OCI-LY1 (cell line): Measurements from ENCODE around the gene STYK1.

Experiments used
- H2AFZ ChIP-seq: fragments of 200-600 bp; sonication (generic), shearing (Covaris generic); 2 replicates; pipeline ENCODE4 v1.6.0; 2014; ENCODE audit warnings: antibody characterized with exemption, mild to moderate bottlenecking, low read length
- H3F3A ChIP-seq: fragments of 200-600 bp; sonication (generic), shearing (Covaris generic); 2 replicates; pipeline ENCODE4 v1.6.0; 2014; ENCODE audit warnings: mild to moderate bottlenecking, antibody characterized with exemption, low read length, moderate library complexity; ENCODE audit not compliant: insufficient read depth
- H3K27ac ChIP-seq: fragments of 200-600 bp; sonication (generic); 2 replicates; pipeline ENCODE4 v1.5.1; 2014; ENCODE audit warnings: low read length, mixed run types, mild to moderate bottlenecking, low read depth; ENCODE audit not compliant: poor library complexity, severe bottlenecking
- H3K27me3 ChIP-seq: fragments of 200-600 bp; sonication (generic); 2 replicates; pipeline ENCODE4 v1.6.0; 2014; ENCODE audit warnings: antibody characterized with exemption, mild to moderate bottlenecking, low read length, moderate library complexity; ENCODE audit not compliant: insufficient read depth
- H3K36me3 ChIP-seq: fragments of 200-600 bp; sonication (generic); 2 replicates; pipeline ENCODE4 v1.6.1; 2014; ENCODE audit warnings: mild to moderate bottlenecking, antibody characterized with exemption, low read length, moderate library complexity, mixed read lengths; ENCODE audit not compliant: insufficient read depth
- H3K4me1 ChIP-seq: fragments of 200-600 bp; sonication (generic); 2 replicates; pipeline ENCODE4 v1.5.1; 2014; ENCODE audit warnings: mild to moderate bottlenecking, low read length, moderate library complexity; ENCODE audit not compliant: insufficient read depth, severe bottlenecking
- H3K4me2 ChIP-seq: fragments of 200-600 bp; sonication (generic), shearing (Covaris generic); 2 replicates; pipeline ENCODE4 v1.6.1; 2014; ENCODE audit warnings: low read length
- H3K4me3 ChIP-seq: fragments of 200-600 bp; sonication (generic); 2 replicates; pipeline ENCODE4 v1.5.1; 2014; ENCODE audit warnings: low read length, low read depth, mild to moderate bottlenecking, mixed read lengths; ENCODE audit not compliant: poor library complexity, severe bottlenecking
- H3K79me2 ChIP-seq: fragments of 200-600 bp; shearing (Covaris generic); 2 replicates; pipeline ENCODE4 v1.6.1; 2016; ENCODE audit warnings: mixed run types, low read length, mixed read lengths; ENCODE audit not compliant: insufficient read depth
- H3K9ac ChIP-seq: fragments of 200-600 bp; sonication (generic), shearing (Covaris generic); 2 replicates; pipeline ENCODE4 v1.6.1; 2014; ENCODE audit warnings: mild to moderate bottlenecking, low read length, mixed read lengths
- H3K9me2 ChIP-seq: fragments of 200-600 bp; sonication (generic), shearing (Covaris generic); 2 replicates; pipeline ENCODE4 v1.6.1; 2014; ENCODE audit warnings: low read depth, mild to moderate bottlenecking, low read length, mixed read lengths
- H3K9me3 ChIP-seq: fragments of 200-600 bp; shearing (Covaris generic); 2 replicates; pipeline ENCODE4 v1.6.1; 2014; ENCODE audit warnings: low read length, mixed read lengths
- H4K20me1 ChIP-seq: fragments of 200-600 bp; sonication (generic), shearing (Covaris generic); 2 replicates; pipeline ENCODE4 v1.6.0; 2016; ENCODE audit warnings: mild to moderate bottlenecking, low read length; ENCODE audit not compliant: insufficient read depth
- CTCF ChIP-seq: fragments of 200-600 bp; sonication (generic), shearing (Covaris generic); IDR thresholded peaks from 2 replicates; pipeline ENCODE4 v1.5.1; 2017; ENCODE audit warnings: mild to moderate bottlenecking, antibody characterized with exemption, low read length, moderate library complexity, mixed read lengths
- EZH2 ChIP-seq: fragments of 200-600 bp; sonication (generic), shearing (Covaris generic); IDR thresholded peaks from 2 replicates; pipeline ENCODE4 v1.8.0; 2017; ENCODE audit warnings: borderline replicate concordance, mixed run types, mild to moderate bottlenecking, antibody characterized with exemption, low read length, moderate library complexity, mixed read lengths

The STYK1 gene

GRCh38 chr12:10634427-10634826 lies 39.4 kb downstream of the STYK1 start:
- Histone ChIP-seq H3K9me3 (no peaks in the 10 kb centered on the region), H3K27ac (no peak overlapping the region), H3K9me2 (no peaks in the 10 kb centered on the region), H3K79me2 (no peaks in the 10 kb centered on the region), H3K4me2 (no peak overlapping the region), H3K36me3 (no peaks in the 10 kb centered on the region), H3K27me3 (no peaks in the 10 kb centered on the region), H2AFZ (no peak overlapping the region), H3F3A (no peaks in the 10 kb centered on the region), H3K4me3 (no peak overlapping the region), H3K4me1 (no peaks in the 10 kb centered on the region), H4K20me1 (no peaks in the 10 kb centered on the region), H3K9ac (no peak overlapping the region)
- TF ChIP-seq CTCF (no peak), EZH2 (no peak)

GRCh38 chr12:10633541-10633940 lies 40.3 kb downstream of the STYK1 start:
- H3K27me3 ChIP-seq = no peaks in the 10 kb centered on the region

GRCh38 chr12:10632226-10632625 lies 41.6 kb downstream of the STYK1 start:
- no peak overlapping the region for H3K9ac ChIP-seq
- H3K4me2 ChIP-seq = no peak overlapping the region
- no peaks in the 10 kb centered on the region for H3K4me1 ChIP-seq
- no peaks in the 10 kb centered on the region for H3K79me2 ChIP-seq
- no peak for TF ChIP-seq EZH2
- TF ChIP-seq CTCF = no peak
- H3F3A ChIP-seq = no peaks in the 10 kb centered on the region
- H3K9me2 ChIP-seq = no peaks in the 10 kb centered on the region
- no peak overlapping the region for H3K27ac ChIP-seq
- H3K4me3 ChIP-seq = no peak overlapping the region
- no peaks in the 10 kb centered on the region for H3K36me3 ChIP-seq
- H3K9me3 ChIP-seq = no peaks in the 10 kb centered on the region
- H3K27me3 ChIP-seq = no peaks in the 10 kb centered on the region
- no peaks in the 10 kb centered on the region for H4K20me1 ChIP-seq
- H2AFZ ChIP-seq = no peak overlapping the region

More at GRCh38 chr12:10633541-10633940, 40.3 kb downstream of the STYK1 start:
- Histone ChIP-seq H3K79me2 (no peaks in the 10 kb centered on the region), H3F3A (no peaks in the 10 kb centered on the region), H3K9me3 (no peaks in the 10 kb centered on the region), H3K4me1 (no peaks in the 10 kb centered on the region), H4K20me1 (no peaks in the 10 kb centered on the region), H3K4me3 (no peak overlapping the region), H3K9ac (no peak overlapping the region), H3K36me3 (no peaks in the 10 kb centered on the region), H3K9me2 (no peaks in the 10 kb centered on the region), H2AFZ (no peak overlapping the region), H3K27ac (no peak overlapping the region), H3K4me2 (no peak overlapping the region)
- TF ChIP-seq EZH2 (no peak), CTCF (no peak)
